GM18508 (cell line): ENCODE measurements around the gene SEC14L2.

Source experiments
- ATAC-seq: cut with Tn5 transposase; IDR thresholded peaks from one replicate; pipeline ENCODE4 v1.9.1; 2021; ENCODE audit warnings: moderate number of reproducible peaks; ENCODE audit not compliant: insufficient read depth, unreplicated experiment

SEC14L2 gene

DNA sequence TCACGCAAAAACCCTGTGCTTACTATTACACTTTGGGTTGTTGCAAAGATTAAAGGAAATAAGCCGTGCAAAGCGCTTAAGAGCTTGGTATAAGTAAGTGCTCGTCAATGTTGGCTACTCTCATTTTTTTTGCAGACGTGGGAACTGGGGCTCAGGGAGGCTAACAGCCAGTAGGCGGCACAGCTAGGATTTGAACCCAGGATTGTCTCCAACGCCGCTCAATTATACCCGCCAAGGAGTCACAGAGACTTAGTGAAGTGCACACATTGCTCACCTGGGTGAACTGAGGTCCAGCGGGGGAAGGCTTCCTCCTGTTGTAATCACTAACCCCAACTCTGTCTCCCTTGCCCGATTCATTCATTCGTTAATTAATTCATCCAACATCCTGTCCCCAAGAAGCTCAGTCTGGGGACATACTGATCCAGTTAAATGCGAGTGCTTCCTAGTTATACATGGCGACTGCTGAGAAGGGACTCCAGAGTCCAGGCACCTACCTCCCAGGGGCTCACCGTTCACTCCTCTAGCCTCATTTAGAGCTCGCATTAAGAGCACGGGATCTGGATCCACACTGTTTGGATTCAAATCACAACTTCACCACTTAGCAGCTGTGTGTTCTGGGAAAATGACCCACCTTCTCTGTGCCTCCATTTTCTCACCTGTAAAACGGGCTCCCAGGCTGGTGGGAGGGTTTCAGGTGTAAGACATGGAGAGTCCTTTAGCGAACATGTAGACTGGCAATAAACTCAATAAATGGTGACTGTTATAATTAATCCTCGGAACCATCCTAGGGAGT, 27.9 kb downstream of the SEC14L2 start:
- ATAC-seq, result no peak

- no peak for ATAC-seq
Measured at GRCh38 chr22:30425327-30425615, 28.5 kb downstream of the SEC14L2 start.

- no peak for ATAC-seq
Measured at GRCh38 chr22:30425616-30426387, 29.0 kb downstream of the SEC14L2 start, which contains the start of gene MTFP1. Gene MTFP1, plus strand, starts transcription at chr22:30425768. Its CDS starts 112 bp downstream, at chr22:30425880.

GRCh38 chr22:30426388-30427353, 29.9 kb downstream of the SEC14L2 start:
- no peak for ATAC-seq

DNA sequence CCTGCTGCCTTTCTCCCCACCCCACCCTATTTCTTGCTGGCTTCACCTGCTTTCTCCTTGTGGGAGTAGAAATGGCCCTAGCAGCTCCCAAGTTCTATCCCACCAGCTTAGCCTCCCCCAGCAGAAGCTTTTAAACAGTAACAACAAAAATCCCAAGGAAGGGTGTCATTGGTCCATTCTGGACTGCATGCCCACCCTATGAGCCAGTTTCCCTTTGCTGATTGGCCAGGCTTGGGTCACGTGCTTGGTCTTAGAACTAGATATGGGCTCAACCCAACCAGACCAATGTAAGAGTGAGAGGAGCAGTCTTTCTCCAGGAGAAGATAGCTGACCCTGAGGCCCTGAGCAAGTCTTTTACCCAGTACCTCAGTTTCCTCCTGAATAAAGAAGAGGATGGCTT, 31.1 kb downstream of the SEC14L2 start:
- ATAC-seq, result no peak

- ATAC-seq, result no peak
Measured at GRCh38 chr22:30429887-30430286, 33.1 kb downstream of the SEC14L2 start.

DNA sequence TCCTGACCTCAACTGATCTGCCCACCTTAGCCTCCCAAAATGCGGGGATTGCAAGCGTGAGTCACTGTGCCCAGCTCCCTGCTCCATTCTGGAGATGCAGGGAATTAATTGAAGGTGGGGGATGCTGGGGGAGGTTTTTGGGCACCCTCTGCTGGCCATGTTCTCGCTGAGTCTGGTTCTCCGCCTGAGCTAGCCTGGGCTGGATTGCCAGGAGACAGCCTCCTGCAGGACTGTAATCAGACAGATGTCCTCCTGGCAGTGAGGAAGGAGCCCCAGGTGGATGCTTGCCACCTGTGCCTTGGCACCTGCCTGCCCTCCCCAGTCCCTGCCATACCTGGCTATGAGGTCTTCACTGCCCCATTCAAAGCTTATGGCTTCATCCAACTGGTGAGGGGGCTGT, 34.1 kb downstream of the SEC14L2 start:
- no peak for ATAC-seq

DNA sequence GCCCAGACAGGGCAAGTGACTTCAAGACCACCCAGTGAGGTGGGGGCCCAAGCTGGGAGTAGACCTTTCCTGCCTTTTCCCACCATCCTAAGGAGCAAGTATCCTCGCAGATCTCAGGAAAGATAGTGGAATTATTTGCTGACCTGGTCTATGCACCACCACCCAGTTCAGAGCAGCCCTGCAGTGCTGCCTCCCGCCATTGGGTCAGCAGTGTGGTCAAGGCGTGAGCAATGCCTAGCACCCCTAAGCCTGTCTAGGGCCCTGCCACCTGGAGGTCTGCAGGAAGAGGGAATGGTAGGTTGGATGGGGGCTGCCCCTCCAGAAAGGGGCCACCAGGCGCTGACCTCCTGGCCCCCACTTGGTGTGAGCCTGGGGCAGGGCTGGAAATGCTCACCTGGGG, 35.3 kb downstream of the SEC14L2 start:
- ATAC-seq, result no peak

GRCh38 chr22:30432520-30432919, 35.7 kb downstream of the SEC14L2 start:
- ATAC-seq, result no peak

GRCh38 chr22:30433227-30433626, 36.4 kb downstream of the SEC14L2 start:
- no peak for ATAC-seq

DNA sequence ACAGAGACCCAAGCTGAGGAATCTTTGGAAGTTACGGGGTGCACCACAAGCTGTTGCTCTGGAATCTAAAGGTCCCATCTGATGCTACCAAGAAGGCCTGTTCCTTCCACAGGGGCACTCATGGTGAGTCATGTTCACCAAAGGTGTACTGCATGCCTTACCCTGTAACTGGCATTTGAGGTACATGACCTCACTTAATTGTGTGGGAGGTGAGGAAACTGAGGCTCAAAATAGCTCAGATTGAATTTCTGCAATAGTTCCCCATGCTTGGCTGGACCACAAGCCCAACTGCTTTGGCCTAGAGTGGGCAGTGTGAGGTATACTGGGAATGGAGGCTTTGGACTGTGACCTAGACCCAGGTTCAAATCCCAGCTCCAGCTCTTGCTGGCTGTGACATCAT, 37.0 kb downstream of the SEC14L2 start:
- ATAC-seq, result no peak

DNA sequence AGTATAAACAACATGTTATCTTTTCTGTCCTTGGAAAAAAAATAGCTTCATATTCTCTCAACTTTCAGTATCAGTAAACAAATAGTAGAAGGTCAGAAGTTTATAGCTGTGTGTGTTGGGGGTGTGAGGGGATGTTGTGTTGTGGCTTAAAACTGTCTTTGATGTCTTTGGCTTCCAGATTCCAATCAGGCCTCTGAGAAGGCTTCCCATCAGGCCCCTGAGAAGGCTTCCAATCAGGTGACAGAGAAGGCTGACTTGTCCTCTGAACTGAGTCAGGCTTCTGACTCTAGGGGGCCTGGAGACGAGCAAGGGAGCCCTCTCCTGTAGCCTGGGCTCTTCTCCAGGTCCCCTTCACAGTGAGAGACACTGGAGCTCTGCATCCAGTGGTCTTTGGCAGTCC, 38.0 kb downstream of the SEC14L2 start:
- ATAC-seq, result no peak

DNA sequence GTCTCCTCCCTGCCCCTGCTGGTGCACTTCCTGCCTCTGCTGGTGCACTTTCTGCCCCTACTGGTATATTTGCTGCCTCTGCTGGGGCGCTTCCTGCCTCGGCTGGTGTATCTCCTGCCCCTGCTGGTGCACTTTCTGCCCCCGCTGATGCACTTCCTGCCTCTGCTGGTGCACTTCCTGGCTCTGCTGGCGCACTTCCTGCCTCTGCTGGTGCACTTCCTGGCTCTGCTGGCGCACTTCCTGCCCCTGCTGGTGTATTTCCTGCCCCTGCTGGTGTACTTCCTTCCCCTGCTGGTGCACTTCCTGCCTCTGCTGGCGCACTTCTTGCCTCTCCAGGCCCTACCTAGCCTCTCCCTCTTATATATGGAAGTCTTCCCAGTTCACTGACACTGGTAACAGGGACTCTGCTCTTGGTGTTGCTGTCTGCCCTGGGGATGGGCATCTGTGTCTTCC, 38.9 kb downstream of the SEC14L2 start:
- ATAC-seq, result no peak

- no peak for ATAC-seq
Measured at GRCh38 chr22:30436196-30436595, 39.4 kb downstream of the SEC14L2 start.

DNA sequence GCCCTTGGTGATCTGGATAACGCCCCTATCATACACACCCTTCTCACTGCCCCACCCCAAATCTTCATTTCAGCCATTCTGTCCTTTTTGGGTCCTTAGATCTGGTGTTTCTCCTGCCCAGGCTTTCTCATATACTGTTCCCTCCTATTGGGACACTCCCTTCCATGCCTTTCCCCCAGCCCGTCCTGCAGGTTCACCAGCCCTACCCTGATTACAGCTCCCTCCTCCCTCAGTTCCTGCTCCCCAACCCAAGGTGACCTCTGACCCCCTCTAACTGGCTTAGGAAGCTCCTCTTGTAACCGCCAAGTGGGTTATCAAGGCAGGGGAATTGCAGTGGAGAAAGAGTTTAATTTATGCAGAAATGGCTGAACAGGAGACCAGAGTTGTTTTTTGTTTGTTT, 41.7 kb downstream of the SEC14L2 start:
- no peak for ATAC-seq

GRCh38 chr22:30439226-30439625, 42.4 kb downstream of the SEC14L2 start:
- ATAC-seq, result no peak

GRCh38 chr22:30439836-30440235, 43.0 kb downstream of the SEC14L2 start:
- ATAC-seq, result no peak

DNA sequence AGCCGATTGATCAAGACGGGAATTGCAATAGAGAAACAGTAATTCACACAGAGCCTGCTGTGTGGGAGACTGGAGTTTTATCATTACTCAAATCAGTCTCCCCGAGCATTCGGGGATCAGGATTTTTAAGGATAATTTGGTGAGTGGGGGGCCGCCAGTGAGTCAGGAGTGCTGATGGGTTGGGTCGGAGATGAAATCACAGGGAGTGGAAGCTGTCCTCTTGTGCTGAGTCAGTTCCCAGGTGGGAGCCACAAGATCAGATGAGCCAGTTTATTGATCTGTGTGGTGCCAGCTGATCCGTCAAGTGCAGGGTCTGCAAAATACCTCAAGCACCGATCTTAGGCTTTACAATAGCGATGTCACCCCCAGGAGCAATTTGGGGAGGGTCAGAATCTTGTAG, 44.3 kb downstream of the SEC14L2 start:
- no peak for ATAC-seq

GRCh38 chr22:30444632-30445437, 48.0 kb downstream of the SEC14L2 start:
- ATAC-seq, result no peak
